Adipocyte (in vitro differentiated cells): Measurements from ENCODE around the gene MESP2.
"Not testable (repeated sequence)": the region's sequence is repeated elsewhere in the genome, so short reads cannot be mapped to it uniquely, and the experiment has no call there.

ENCODE experiments used
- DNase-seq: peaks from one replicate; pipeline ENCODE4 v3.0.0-alpha.2; 2015; ENCODE audit warnings: low read depth
- H3K27me3 ChIP-seq: replicated peaks from 2 replicates; pipeline ENCODE4 v1.7.0; 2013; ENCODE audit warnings: mild to moderate bottlenecking, low read length, moderate library complexity; ENCODE audit not compliant: control insufficient read depth, insufficient read depth
- H3K36me3 ChIP-seq: 2 replicates; pipeline ENCODE4 v1.7.0; 2013; ENCODE audit warnings: low read length, mild to moderate bottlenecking, moderate library complexity; ENCODE audit not compliant: control insufficient read depth, insufficient read depth, severe bottlenecking
- H3K4me1 ChIP-seq: 2 replicates; pipeline ENCODE4 v1.7.0; 2013; ENCODE audit warnings: mild to moderate bottlenecking, low read length, moderate library complexity; ENCODE audit not compliant: control insufficient read depth, insufficient read depth
- H3K4me3 ChIP-seq: 2 replicates; pipeline ENCODE4 v1.7.0; 2013; ENCODE audit warnings: mild to moderate bottlenecking, low read length, moderate library complexity
- H3K9ac ChIP-seq: 2 replicates; pipeline ENCODE4 v1.7.0; 2013; ENCODE audit warnings: mild to moderate bottlenecking, low read length, moderate library complexity
- H3K9me3 ChIP-seq: 2 replicates; pipeline ENCODE4 v1.7.0; 2013; ENCODE audit warnings: mild to moderate bottlenecking, low read length, moderate library complexity; ENCODE audit not compliant: control insufficient read depth

The MESP2 gene

GRCh38 chr15:89770041-89770440 lies 6.1 kb upstream of the MESP2 start:
- Histone ChIP-seq H3K9ac (peak overlapping the region; percentile 27), H3K4me1 (peaks cover 27% of the 10 kb centered on the region), H3K36me3 (no peaks in the 10 kb centered on the region), H3K4me3 (no peak overlapping the region), H3K27me3 (no peaks in the 10 kb centered on the region), H3K9me3 (no peaks in the 10 kb centered on the region)
- no peak for DNase-seq

- no peaks in the 10 kb centered on the region for H3K27me3 ChIP-seq
- peak overlapping the region; percentile 54 for H3K9ac ChIP-seq
- no peaks in the 10 kb centered on the region for H3K36me3 ChIP-seq
- DNase-seq = peak; percentile 71
- no peak overlapping the region for H3K4me3 ChIP-seq
- peaks cover 32% of the 10 kb centered on the region for H3K4me1 ChIP-seq
- H3K9me3 ChIP-seq = no peaks in the 10 kb centered on the region
Measured at GRCh38 chr15:89772932-89773583, 3.1 kb upstream of the MESP2 start.

GRCh38 chr15:89774492-89774891 lies 1.6 kb upstream of the MESP2 start:
- no peak overlapping the region for H3K9ac ChIP-seq
- H3K27me3 ChIP-seq = no peaks in the 10 kb centered on the region
- H3K36me3 ChIP-seq = no peaks in the 10 kb centered on the region
- no peaks in the 10 kb centered on the region for H3K9me3 ChIP-seq
- DNase-seq = no peak
- H3K4me3 ChIP-seq = no peak overlapping the region
- peaks cover 27% of the 10 kb centered on the region for H3K4me1 ChIP-seq

DNA sequence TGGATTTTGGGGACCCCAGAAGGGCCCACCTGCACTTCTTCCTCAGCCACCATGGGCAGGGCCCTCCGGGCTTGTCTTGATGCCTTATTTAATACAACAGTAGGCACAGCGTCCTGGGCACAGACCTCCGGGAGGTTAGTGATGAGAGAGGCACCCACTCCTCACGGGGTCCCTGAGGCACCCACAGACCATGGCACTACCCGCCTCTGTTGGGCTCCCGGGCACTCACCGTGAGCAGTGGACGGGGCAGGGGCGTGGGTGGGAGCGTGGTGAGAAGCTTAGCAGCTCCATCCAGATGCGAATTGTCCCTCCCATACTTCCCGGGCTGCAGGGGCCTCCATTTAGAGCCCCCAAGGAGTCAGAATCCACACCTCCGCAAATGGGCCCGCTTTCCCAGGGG lies 317 bp upstream of the MESP2 start:
- no peak for DNase-seq
- H3K4me1 ChIP-seq = peaks cover 16% of the 10 kb centered on the region
- H3K36me3 ChIP-seq = no peaks in the 10 kb centered on the region
- no peaks in the 10 kb centered on the region for H3K27me3 ChIP-seq
- peak overlapping the region; percentile 73 for H3K4me3 ChIP-seq
- peak overlapping the region; percentile 79 for H3K9ac ChIP-seq
- H3K9me3 ChIP-seq = no peaks in the 10 kb centered on the region

DNA sequence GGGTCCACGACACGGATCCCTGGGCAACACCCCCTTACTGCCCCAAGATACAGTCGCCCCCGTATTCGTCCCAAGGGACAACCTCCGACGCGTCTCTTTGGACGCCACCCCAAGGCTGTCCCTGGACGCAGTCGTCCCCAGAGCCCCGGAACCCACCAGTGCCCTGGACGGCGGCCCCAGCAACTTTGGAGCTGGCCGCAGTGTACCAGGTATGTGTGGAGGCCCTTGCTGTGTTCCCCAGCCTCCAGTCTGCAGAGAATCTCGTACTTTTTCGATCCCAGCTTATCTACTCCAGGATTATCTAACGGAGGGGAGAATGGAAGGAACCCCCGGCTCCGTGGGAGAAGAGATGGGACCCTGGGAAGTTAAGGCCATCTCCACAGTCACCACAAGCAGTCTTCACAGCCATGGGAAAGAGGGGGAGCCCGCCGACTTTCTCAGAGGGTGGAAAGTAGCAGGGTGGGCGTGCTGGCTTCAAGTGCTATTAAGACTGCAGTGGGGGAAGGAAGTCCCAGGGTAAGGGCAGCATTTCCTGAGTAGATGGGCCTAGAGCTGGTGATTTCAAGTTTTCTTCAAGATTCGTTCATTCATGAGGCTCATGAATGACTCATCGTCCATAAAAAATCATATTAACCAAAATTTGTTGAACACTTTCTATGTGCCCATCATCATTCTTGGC lies 1.1 kb downstream of the MESP2 start:
- DNase-seq = no peak
- peak overlapping the region; percentile 79 for H3K9ac ChIP-seq
- peak overlapping the region; percentile 73 for H3K4me3 ChIP-seq
- no peaks in the 10 kb centered on the region for H3K9me3 ChIP-seq
- H3K27me3 ChIP-seq = no peaks in the 10 kb centered on the region
- no peaks in the 10 kb centered on the region for H3K36me3 ChIP-seq
- H3K4me1 ChIP-seq = peaks cover 23% of the 10 kb centered on the region

DNA sequence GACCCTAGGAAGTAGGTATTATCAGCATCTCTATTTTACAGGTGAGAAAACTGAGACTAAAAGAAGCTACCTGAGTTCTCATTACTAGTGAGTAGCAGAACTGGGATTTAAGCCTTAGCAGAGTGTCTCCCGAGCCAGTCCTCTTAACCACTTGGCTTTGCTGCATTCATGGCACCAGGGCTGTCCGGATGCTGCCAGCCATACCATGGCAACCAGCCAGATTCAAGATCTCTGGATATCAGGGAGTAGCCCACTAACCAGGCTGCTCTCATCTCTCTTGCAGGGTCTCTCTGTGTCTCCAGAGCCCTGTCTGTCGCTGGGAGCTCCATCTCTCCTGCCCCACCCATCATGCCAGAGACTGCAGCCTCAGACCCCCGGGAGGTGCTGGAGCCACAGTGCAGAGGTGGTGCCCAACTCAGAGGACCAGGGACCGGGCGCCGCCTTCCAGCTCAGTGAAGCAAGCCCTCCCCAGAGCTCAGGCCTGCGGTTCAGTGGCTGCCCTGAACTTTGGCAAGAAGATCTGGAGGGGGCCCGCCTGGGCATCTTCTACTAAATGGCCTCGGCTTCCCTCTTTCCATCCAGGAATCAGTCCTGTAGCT lies 1.7 kb downstream of the MESP2 start:
- no peak overlapping the region for H3K9ac ChIP-seq
- H3K4me3 ChIP-seq = no peak overlapping the region
- no peaks in the 10 kb centered on the region for H3K36me3 ChIP-seq
- no peak for DNase-seq
- H3K9me3 ChIP-seq = no peaks in the 10 kb centered on the region
- no peaks in the 10 kb centered on the region for H3K27me3 ChIP-seq
- H3K4me1 ChIP-seq = peaks cover 25% of the 10 kb centered on the region

DNA sequence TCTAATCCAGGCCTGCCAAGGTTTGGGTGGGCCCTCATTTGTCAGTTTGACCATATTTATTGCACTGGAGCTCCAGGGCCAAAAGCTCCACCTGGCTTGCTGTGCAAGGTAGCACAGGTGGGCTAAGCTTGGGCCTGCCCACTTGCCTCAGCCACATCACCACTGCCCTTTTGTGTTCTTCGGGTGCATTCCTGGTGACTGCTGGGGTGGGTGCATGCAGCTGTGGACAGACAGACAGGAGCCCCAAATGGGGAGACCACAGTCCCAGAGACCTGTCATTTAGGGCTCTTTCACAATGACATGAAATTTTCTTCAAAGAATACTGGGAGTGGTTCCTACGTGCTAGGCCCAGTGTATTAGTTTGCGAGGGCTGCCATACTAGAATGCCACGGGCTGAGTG lies 2.7 kb downstream of the MESP2 start:
- Histone ChIP-seq H3K9ac (no peak overlapping the region), H3K4me1 (peaks cover 31% of the 10 kb centered on the region), H3K9me3 (no peaks in the 10 kb centered on the region), H3K4me3 (no peak overlapping the region), H3K36me3 (no peaks in the 10 kb centered on the region), H3K27me3 (no peaks in the 10 kb centered on the region)
- no peak for DNase-seq

GRCh38 chr15:89780601-89781000 lies 4.5 kb downstream of the MESP2 start:
- no peak overlapping the region for H3K9ac ChIP-seq
- H3K27me3 ChIP-seq = no peaks in the 10 kb centered on the region
- H3K4me1 ChIP-seq = peaks cover 43% of the 10 kb centered on the region
- no peaks in the 10 kb centered on the region for H3K9me3 ChIP-seq
- peaks cover 14% of the 10 kb centered on the region for H3K36me3 ChIP-seq
- DNase-seq = no peak
- H3K4me3 ChIP-seq = no peak overlapping the region

DNA sequence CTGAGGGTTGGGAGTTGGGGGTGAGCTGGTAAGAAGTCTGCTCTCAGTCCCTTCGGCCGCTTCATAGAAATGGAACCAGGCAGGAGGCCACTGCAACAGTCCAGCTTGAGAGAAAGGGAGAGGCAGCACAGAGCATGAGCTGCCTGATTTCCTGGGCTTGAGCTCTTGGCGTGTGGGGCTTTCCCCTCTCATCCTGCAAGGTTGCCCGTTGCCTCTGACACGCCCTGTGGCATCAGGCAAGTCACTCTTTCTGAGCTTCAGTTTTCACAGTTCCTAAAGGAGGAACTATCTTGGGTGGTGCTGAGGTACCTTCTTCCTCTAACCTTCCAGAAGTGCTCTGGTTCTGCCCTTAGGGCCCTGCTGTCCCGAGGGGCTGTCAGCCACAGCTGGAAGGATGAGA lies 4.9 kb downstream of the MESP2 start:
- Histone ChIP-seq H3K9ac (peak overlapping the region; percentile 29), H3K27me3 (no peaks in the 10 kb centered on the region), H3K9me3 (no peaks in the 10 kb centered on the region), H3K36me3 (peaks cover 19% of the 10 kb centered on the region), H3K4me1 (peaks cover 43% of the 10 kb centered on the region), H3K4me3 (no peak overlapping the region)
- DNase-seq = no peak

DNA sequence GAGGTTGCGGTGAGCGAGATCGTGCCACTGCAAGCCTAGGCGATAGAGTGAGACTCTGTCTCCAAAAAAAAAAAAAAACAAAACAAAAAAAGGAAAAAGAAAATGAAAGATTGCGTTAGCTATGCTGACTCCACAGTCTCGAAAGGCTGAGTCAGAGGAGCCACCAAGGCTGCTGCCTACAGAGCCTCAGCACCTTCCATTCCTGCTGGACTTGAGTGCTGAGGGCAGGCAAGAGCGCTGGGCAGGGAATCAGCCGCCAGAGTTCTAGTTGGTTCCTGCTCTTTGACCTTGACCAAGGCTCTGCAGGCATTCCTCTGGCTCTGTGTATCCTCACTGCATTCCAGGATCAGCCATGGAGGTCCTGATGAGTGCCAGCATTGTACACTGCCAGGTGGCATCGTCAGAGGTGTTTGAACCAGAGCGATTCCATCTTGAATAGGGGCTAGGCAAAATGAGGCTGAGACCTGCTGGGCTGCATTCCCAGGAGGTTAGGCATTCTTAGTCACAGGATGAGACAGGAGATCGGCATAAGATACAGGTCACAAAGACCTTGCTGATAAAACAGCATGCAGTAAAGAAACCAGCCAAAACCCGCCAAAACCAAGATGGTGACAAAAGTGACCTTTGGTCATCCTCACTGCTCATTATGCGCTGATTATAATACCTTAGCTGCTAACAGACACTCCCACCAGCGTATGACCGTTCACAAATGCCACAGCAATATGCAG lies 5.9 kb downstream of the MESP2 start:
- DNase-seq = peak; percentile 50
- H3K4me3 ChIP-seq = no peak overlapping the region

DNA sequence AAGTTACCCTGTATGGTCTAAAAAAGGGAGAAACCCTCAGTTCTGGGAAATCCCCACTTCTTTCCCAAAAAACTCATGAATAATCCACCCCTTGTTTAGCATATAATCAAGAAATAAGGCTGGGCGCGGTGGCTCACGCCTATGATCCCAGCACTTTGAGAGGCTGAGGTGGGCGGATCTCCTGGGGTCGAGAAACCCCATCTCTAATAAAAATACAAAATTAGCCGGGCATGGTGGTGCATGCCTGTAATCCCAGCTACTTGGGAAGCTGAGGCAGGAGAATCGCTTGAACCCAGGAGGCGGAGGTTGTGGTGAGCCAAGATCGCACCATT lies 6.5 kb downstream of the MESP2 start:
- H3K9ac ChIP-seq, H3K27me3 ChIP-seq, H3K9me3 ChIP-seq, DNase-seq, H3K4me3 ChIP-seq: not testable (repeated sequence)
- Histone ChIP-seq H3K4me1 (peaks cover 40% of the 10 kb centered on the region), H3K36me3 (peaks cover 33% of the 10 kb centered on the region)

More for the DNA sequence above, 5.9 kb downstream of the MESP2 start:
- H3K9ac ChIP-seq = no peak overlapping the region
- H3K27me3 ChIP-seq = no peaks in the 10 kb centered on the region
- H3K36me3 ChIP-seq = peaks cover 29% of the 10 kb centered on the region
- H3K9me3 ChIP-seq = no peaks in the 10 kb centered on the region
- H3K4me1 ChIP-seq = peaks cover 43% of the 10 kb centered on the region
